H9 (cell line): ENCODE measurements around the gene RNPEP. TPM values are rescaled to one million over a fixed set of nuclear protein-coding genes. Genes with fewer than 3 reads are reported as not detected.

Source experiments
- DNase-seq: peaks from one replicate; pipeline ENCODE4 v3.0.0-alpha.2; 2017
- H2AFZ ChIP-seq: one replicate; pipeline ENCODE4 v1.6.1; 2013; ENCODE audit warnings: mild to moderate bottlenecking, low read length, control low read depth, moderate library complexity
- H2AK5ac ChIP-seq: 2 replicates; pipeline ENCODE4 v1.6.1; 2013; ENCODE audit warnings: low read length, control low read depth, mixed read lengths; ENCODE audit not compliant: insufficient read length
- H2BK120ac ChIP-seq: one replicate; pipeline ENCODE4 v1.6.1; 2013; ENCODE audit warnings: low read depth, mild to moderate bottlenecking, low read length, control low read depth, inconsistent platforms; ENCODE audit not compliant: poor library complexity, severe bottlenecking
- H2BK12ac ChIP-seq: 2 replicates; pipeline ENCODE4 v1.6.1; 2013; ENCODE audit warnings: low read length, control low read depth, mixed read lengths, low read depth; ENCODE audit not compliant: insufficient read length
- H2BK15ac ChIP-seq: 2 replicates; pipeline ENCODE4 v1.6.1; 2013; ENCODE audit warnings: low read depth, low read length, control low read depth
- H2BK20ac ChIP-seq: one replicate; pipeline ENCODE4 v1.6.1; 2013; ENCODE audit warnings: low read depth, mild to moderate bottlenecking, low read length, control low read depth, inconsistent platforms; ENCODE audit not compliant: poor library complexity, severe bottlenecking
- H2BK5ac ChIP-seq: 2 replicates; pipeline ENCODE4 v1.6.1; 2013; ENCODE audit warnings: low read length, control low read depth, mixed read lengths; ENCODE audit not compliant: insufficient read length
- H3K14ac ChIP-seq: 2 replicates; pipeline ENCODE4 v1.6.1; 2013; ENCODE audit warnings: low read length, control low read depth; ENCODE audit not compliant: insufficient read depth
- H3K18ac ChIP-seq: 2 replicates; pipeline ENCODE4 v1.6.1; 2013; ENCODE audit warnings: low read depth, mild to moderate bottlenecking, mixed read lengths, low read length, control low read depth; ENCODE audit not compliant: insufficient read length
- H3K23ac ChIP-seq: 2 replicates; pipeline ENCODE4 v1.6.1; 2013; ENCODE audit warnings: low read length, control low read depth, mixed read lengths, low read depth; ENCODE audit not compliant: insufficient read length
- H3K23me2 ChIP-seq: 2 replicates; pipeline ENCODE4 v1.6.1; 2013; ENCODE audit warnings: low read depth, mild to moderate bottlenecking, mixed read lengths, low read length, control low read depth; ENCODE audit not compliant: insufficient read length, poor library complexity, severe bottlenecking
- H3K27ac ChIP-seq: 2 replicates; pipeline ENCODE4 v1.5.1; 2013; ENCODE audit warnings: low read length, control low read depth, mixed read lengths, low read depth; ENCODE audit not compliant: insufficient read length
- H3K27me3 ChIP-seq: 2 replicates; pipeline ENCODE4 v1.6.1; 2013; ENCODE audit warnings: low read length, control low read depth, inconsistent platforms; ENCODE audit not compliant: insufficient read depth
- H3K4ac ChIP-seq: 2 replicates; pipeline ENCODE4 v1.6.1; 2013; ENCODE audit warnings: low read depth, mild to moderate bottlenecking, control low read depth, inconsistent platforms, low read length, moderate library complexity
- H3K4me1 ChIP-seq: 2 replicates; pipeline ENCODE4 v1.6.1; 2013; ENCODE audit warnings: low read length, control low read depth, inconsistent platforms; ENCODE audit not compliant: insufficient read depth
- H3K4me2 ChIP-seq: 2 replicates; pipeline ENCODE4 v1.6.1; 2013; ENCODE audit warnings: low read length, control low read depth, mixed read lengths; ENCODE audit not compliant: insufficient read length, insufficient read depth
- H3K56ac ChIP-seq: 2 replicates; pipeline ENCODE4 v1.6.1; 2013; ENCODE audit warnings: low read depth, mild to moderate bottlenecking, mixed read lengths, low read length, control low read depth; ENCODE audit not compliant: insufficient read length
- H3K79me1 ChIP-seq: 2 replicates; pipeline ENCODE4 v1.6.1; 2013; ENCODE audit warnings: low read depth, mild to moderate bottlenecking, moderate library complexity, low read length, control low read depth, inconsistent platforms; ENCODE audit not compliant: insufficient read depth, poor library complexity, severe bottlenecking
- H3K79me2 ChIP-seq: 2 replicates; pipeline ENCODE4 v1.6.1; 2013; ENCODE audit warnings: low read length, control low read depth, inconsistent platforms; ENCODE audit not compliant: insufficient read depth
- H3K9ac ChIP-seq: 2 replicates; pipeline ENCODE4 v1.6.1; 2013; ENCODE audit warnings: low read length, control low read depth, mixed read lengths; ENCODE audit not compliant: insufficient read length; ENCODE audit errors: extremely low read depth
- H3K9me3 ChIP-seq: one replicate; pipeline ENCODE4 v1.6.1; 2013; ENCODE audit warnings: low read depth, low read length, inconsistent platforms; ENCODE audit not compliant: control insufficient read depth
- H3T11ph ChIP-seq: one replicate; pipeline ENCODE4 v1.6.1; 2013; ENCODE audit warnings: mild to moderate bottlenecking, low read length, control low read depth, inconsistent platforms
- H4K20me1 ChIP-seq: one replicate; pipeline ENCODE4 v1.6.1; 2013; ENCODE audit not compliant: control insufficient read depth, insufficient read length, insufficient read depth
- H4K5ac ChIP-seq: 2 replicates; pipeline ENCODE4 v1.6.1; 2013; ENCODE audit warnings: low read depth, mild to moderate bottlenecking, mixed read lengths, low read length, control low read depth; ENCODE audit not compliant: insufficient read length
- H4K8ac ChIP-seq: replicated peaks from 2 replicates; pipeline ENCODE4 v1.6.1; 2013; ENCODE audit warnings: low read length, control low read depth, mixed read lengths, low read depth; ENCODE audit not compliant: insufficient read length
- H4K91ac ChIP-seq: 2 replicates; pipeline ENCODE4 v1.6.1; 2013; ENCODE audit warnings: low read depth, mild to moderate bottlenecking, moderate library complexity, mixed read lengths, low read length, control low read depth; ENCODE audit not compliant: insufficient read length
- H3K27ac Mint-ChIP-seq, 3 experiments: 2 replicates in 2 of 3; 3 replicates in 1 of 3; pipeline ENCODE4 v1.8.0; 2020 to 2021; ENCODE audit warnings: mixed read lengths in 3 of 3, mild to moderate bottlenecking in 1 of 3, moderate library complexity in 1 of 3
- H3K27me3 Mint-ChIP-seq: 2 replicates; pipeline ENCODE4 v1.8.0; 2021; ENCODE audit warnings: low read depth, mild to moderate bottlenecking, moderate library complexity, mixed read lengths
- H3K36me3 Mint-ChIP-seq, 3 experiments: 2 replicates in 2 of 3; 3 replicates in 1 of 3; pipeline ENCODE4 v1.8.0; 2020 to 2021; ENCODE audit warnings: low read depth in 3 of 3, mixed read lengths in 3 of 3; ENCODE audit not compliant: insufficient read depth in 1 of 3
- H3K4me1 Mint-ChIP-seq, 2 experiments: 2 replicates each; pipeline ENCODE4 v1.8.0; 2020; ENCODE audit warnings: mixed read lengths in 2 of 2
- H3K4me3 Mint-ChIP-seq, 2 experiments: 2 replicates in 1 of 2; 3 replicates in 1 of 2; pipeline ENCODE4 v1.8.0; 2020 to 2021; ENCODE audit warnings: mild to moderate bottlenecking in 2 of 2, mixed read lengths in 2 of 2, moderate library complexity in 1 of 2
- H3K9me3 Mint-ChIP-seq, 2 experiments: 2 replicates in 1 of 2; 3 replicates in 1 of 2; pipeline ENCODE4 v1.8.0; 2020; ENCODE audit warnings: mild to moderate bottlenecking in 2 of 2, mixed read lengths in 2 of 2, moderate library complexity in 1 of 2
- CTCF ChIP-seq: fragments of 200-600 bp; sonication (generic); conservative IDR thresholded peaks from 3 replicates; pipeline ENCODE4 v1.8.0; 2021; ENCODE audit warnings: antibody characterized with exemption, mild to moderate bottlenecking
- WGBS: extraction: QIAGEN DNeasy Blood & Tissue Kit; methylation state at CpG from one replicate; pipeline ENCODE4 v1.1.7; 2013; ENCODE audit warnings: missing lambda C conversion rate, low lambda C conversion rate, mixed read lengths; ENCODE audit not compliant: insufficient read length; ENCODE audit errors: extremely low coverage; 5-methylcytosine and 5-hydroxymethylcytosine counted together
- total RNA-seq: library from RNA; stranded (reverse); gene quantifications from 2 replicates; pipeline ENCODE4 v1.2.1, GENCODE V29; 2021

Gene RNPEP
- total RNA-seq, 1 experiment from 2014 or later: 49.9 TPM

DNA sequence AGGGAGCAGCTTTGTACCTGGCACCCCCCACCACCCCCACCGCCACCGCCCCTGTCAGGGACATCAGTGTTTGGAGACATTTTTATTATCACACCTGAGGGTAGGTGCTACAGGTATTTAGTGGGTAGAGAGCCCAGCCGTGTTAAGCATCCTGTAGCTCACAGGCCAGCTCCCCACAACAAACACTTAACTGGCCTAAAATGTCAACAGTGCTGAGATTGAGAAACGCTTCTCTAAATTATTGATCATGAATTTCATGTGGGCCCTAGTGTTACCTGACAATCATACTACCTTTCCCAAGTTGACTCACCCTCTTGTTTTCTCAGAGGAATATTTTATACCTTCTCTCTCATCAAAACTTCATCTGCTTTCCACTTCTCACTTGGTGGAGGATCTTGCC lies 49.3 kb downstream of the RNPEP start:
- Histone ChIP-seq H3K56ac (no peak overlapping the region), H3K4me1 (no peaks in the 10 kb centered on the region; the same call in 1 of the 2 replicates), H3K18ac (no peak overlapping the region), H3K27ac (no peak overlapping the region), H2BK15ac (no peak overlapping the region), H3K23me2 (no peaks in the 10 kb centered on the region), H3T11ph (no peak overlapping the region), H3K4ac (no peak overlapping the region), H2AFZ (no peak overlapping the region), H4K91ac (no peak overlapping the region), H3K23ac (no peak overlapping the region), H2BK5ac (no peak overlapping the region), H4K5ac (no peak overlapping the region), H2AK5ac (no peak overlapping the region), H4K8ac (no peak overlapping the region), H2BK120ac (no peak overlapping the region), H3K14ac (no peak overlapping the region), H3K9ac (no peak overlapping the region), H2BK12ac (no peak overlapping the region), H4K20me1 (no peaks in the 10 kb centered on the region), H3K79me1 (no peaks in the 10 kb centered on the region), H3K9me3 (no peaks in the 10 kb centered on the region), H2BK20ac (no peak overlapping the region), H3K4me2 (no peak overlapping the region), H3K79me2 (no peaks in the 10 kb centered on the region), H3K27me3 (no peaks in the 10 kb centered on the region)
- no peak overlapping the region for H3K4me3 Mint-ChIP-seq
- H3K27ac Mint-ChIP-seq: peak overlapping the region in 2 of 3 experiments; percentile 4 to 52; a peak in 1 of 7 replicates
- peaks cover 0 to 4% (median 0%) of the 10 kb centered on the region in 3 experiments; a peak in 1 of 7 replicates for H3K36me3 Mint-ChIP-seq
- no peaks in the 10 kb centered on the region for H3K27me3 Mint-ChIP-seq
- no peak for TF ChIP-seq CTCF
- DNase-seq: no peak
- WGBS: no CpG with 5 or more reads among the region's 4 CpGs
- H3K9me3 Mint-ChIP-seq: peaks cover 0 to 3% of the 10 kb centered on the region in 2 experiments; a peak in 2 of 5 replicates
- H3K4me1 Mint-ChIP-seq: peaks cover 5 to 10% of the 10 kb centered on the region in 2 experiments
